Activated CD4-positive, alpha-beta T cell treated with anti-CD3 and anti-CD28 coated beads, Interleukin-2, amount 50 U/mL, for 4 hours (primary cell): ENCODE measurements around the gene SEL1L3.
A peak's percentile ranks its signal among the peaks of the same experiment; 100 is the strongest.
"Not testable (repeated sequence)": the region's sequence is repeated elsewhere in the genome, so short reads cannot be mapped to it uniquely, and the experiment has no call there.

Experiments
- DNase-seq, 2 experiments: peaks; one replicate each; pipeline ENCODE4 v3.0.0-alpha.2; 2020

Gene SEL1L3

DNA sequence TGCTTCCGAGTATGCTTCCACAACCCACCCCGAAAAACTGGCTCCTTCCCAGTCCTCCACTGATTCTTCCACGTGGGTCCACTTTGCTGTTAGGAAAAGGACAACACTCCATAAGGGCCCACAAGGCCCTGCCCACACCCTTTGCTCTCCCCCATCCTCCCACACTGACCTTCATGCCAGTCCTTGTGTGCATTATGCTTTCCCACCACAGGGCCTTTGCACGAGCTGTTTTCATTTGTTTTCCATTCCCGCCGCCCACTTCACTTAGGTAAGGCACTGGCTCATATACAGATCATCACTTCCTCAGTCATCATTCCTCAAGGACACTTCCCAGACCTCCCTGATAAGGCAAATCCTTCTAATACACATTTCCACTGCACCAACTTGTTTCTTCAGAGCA lies 16.8 kb upstream of the SEL1L3 start:
- no peak for DNase-seq

DNA sequence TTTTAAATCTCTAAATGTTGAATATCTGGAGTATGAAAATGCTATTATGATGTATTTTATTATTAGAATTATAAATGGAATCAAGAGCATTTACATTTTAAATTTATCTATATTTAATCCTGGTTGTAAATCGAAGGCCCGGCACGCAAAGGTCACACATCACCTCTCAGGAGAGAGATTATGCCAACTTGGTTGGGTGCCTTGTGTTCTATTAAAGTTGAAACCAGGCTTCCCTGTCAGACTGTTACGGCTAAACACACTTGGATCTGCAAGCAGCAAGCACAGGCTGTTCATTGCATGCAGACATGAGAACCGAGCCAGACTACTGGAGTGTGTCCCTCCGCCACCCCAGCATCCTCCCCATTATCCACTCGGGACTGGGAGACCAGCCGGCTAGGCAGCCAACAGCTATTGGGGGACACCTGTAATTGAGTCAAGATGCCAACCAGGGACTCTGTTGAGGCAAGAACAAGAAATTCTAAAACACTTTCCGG lies 16.4 kb upstream of the SEL1L3 start:
- DNase-seq, result no peak

DNA sequence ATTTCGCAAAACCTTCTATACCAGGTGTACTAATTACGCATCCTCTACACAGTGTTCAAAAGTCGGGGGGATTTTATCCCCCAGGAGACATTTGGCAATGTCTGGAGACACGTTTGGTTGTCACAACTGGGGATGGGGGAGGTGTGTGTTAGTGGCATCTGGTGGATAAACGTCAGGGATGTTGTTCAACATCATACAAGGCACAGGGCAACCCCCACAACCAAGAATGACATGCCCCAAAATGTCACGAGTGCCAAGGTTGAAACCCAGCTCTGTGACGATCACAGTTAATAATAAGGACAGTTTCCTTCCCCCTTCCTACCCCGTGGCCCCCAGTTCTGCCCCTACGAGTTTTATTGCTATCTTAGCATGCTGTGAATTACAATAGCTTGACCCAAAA lies 15.9 kb upstream of the SEL1L3 start:
- DNase-seq, result no peak

DNA sequence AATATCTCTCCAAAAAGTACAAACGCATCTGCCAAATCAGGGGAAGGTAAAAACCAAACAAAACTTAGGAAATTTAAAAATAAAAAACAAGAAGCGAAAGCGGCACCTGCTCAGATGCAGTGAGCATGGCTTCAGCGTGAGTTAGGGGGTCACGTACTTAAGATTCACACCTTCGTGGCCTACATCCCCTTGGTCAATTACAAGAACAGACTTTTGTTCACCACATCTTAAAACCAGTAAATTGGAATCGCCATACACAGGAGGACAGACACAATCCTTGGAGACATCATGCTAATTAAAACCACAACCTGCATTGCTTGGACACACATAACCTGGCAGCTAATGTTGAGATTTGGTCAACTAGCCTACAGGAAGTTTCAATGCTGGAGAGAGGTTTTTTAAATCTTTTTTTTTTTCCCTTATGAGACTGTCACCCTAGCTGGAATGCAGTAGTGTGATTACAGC lies 12.5 kb upstream of the SEL1L3 start:
- DNase-seq, result no peak

DNA sequence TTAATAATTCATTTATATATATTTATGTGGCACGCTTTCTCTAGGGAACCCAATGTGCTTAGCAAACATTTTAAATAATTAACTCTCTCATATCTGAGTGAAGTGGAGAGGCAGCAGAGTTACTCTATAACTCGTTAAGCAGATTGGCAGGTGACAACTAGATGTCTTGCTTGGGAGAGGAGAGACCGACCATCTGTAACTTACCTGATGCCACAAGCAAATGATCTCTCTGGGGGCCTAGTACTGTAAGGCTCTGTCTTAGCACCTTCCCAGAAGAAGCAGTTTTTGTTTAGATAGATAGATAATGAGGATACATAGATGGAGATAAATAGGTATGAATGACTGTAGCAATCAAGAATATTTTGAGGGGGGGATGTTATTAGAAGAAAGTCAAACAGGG lies 11.9 kb upstream of the SEL1L3 start:
- no peak for DNase-seq

DNA sequence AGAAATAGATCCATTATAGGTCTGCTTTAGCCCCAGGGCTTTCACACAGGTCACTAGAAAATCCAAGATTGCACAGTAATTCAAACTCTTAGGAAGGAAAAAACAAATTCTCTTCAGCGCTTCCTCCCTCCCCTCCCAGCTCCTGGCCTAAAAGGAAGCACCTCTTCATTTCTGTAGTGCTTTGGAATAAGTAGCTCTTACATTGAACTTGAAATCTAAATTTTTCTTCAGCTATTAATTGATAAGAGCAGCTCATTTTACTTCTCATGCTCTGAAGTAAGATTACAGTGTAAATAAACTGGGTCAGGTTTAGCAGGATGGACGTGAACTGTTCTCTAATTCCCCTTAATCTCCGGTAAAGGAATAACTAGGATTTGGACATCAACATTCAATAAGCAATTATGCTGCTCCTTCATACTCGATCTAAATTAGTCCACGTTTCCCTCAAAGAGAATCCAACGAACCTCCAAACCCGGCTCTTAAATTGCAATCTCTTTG lies 10.9 kb upstream of the SEL1L3 start:
- DNase-seq, result no peak

DNA sequence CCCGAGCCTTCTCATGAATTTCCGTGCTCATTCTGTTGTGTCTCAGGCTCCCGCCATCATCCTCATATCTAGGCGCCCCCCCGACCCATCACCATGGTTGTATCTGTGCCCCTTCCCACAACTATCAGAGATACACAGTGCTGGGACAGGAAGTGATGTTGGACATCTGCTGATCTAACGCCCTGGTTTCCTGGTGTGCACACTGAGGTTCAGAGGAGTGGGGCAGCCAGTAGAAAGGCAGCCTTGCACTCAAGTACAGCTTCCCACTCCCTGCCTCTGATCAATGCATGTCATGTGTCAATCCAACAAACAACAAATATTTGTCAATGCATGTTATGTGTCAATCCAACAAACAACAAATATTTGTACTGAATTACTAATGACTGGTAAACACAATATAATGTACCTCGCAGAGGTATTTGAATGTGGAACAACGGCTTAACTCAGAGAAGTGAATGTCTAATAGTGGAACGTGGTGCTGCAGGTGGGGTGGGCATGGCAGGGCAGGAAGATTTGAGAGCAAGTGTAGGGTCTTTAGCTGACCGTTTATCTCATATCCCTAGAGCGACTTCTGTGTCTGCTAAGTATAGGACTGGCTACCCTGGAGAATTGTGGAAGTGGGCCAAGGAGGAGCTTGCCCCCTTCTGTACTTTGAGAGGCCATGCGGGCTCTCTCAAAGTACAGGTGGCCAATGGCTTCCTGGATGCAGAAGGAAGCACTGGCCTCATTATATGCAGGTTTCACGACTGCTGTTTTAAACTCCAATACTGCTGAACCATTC lies 10.3 kb upstream of the SEL1L3 start:
- DNase-seq, result no peak

DNA sequence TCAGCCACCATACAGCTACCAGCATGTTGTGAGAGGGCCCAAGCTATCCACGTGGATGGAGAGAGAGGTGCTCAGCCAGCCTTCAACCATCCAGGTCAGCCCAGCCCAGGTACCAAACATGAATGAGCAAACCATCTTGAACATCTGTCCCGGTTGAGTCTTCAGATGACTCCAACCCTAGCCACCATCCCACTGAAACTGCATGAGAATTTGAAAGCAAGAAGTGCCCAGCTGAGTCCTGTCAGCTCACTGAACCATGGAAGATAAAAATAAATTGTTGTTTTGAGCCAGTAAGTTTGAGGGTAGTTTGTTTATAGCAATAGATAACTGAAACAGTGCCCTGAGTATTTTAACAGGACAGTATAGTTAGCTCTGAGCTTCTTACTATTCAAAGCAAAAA lies 7.3 kb upstream of the SEL1L3 start:
- no peak for DNase-seq

DNA sequence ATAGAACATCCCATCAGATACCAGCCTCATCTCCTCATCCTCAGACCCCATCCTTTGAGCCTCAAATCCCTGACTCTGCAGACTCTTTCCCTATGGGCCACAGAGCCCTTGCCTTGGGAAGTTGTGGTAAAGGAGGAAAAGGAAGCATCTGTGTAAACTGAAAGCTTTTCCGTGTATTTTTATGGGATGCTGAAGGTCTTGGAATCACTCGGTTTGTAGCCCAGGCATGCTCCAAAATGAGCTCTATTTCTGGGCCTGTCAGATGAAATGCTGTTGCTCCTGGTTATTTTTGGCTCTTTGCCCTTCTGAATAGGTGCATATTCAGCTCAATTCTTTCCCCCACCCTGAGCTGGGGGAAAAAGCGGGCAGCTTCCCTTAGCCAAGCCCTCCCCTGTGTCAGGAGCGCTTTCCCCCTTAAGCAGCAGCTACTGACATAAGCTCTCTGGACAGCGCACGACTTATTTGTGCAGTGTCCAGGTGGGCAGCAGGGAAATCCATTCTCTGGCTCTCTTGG lies 5.0 kb upstream of the SEL1L3 start:
- no peak for DNase-seq

DNA sequence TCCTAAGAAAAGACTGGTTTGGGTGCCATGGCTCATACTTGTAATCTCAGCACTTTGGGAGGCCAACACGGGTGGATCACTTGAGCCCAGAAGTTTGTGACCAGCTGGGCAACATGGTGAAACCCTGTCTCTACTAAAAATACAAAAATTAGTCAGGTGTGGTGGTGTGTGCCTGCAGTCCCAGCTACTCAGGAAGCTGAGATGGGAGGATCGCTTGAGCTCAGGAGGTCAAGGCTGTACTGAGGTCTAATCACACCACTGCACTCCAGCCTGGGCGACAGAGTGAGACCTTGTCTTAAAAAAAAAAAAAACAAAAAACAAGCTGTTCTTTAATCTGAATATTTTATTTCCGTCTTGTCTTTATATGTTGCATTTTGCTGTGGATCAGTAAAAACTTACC lies 3.6 kb upstream of the SEL1L3 start:
- DNase-seq, result not testable (repeated sequence)

DNA sequence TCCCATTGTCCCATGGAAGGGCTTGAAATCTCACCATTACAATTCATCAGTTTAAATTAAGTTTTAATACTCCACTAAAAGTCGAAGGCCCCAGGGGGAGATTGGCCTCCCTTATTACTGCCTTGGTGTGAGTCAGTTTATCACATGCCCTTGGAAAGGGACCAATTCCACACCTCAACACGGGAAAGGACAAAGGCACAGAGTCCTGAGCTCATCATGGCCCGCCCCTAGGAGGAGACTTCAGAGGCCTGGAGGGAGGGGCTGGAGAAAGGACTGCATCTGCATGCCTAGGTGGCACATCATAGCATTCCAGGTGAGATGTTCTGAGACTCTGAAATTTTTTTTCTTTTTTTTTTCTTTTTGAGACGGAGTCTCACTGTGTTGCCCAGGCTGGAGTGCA lies 2.8 kb upstream of the SEL1L3 start:
- DNase-seq, result no peak

DNA sequence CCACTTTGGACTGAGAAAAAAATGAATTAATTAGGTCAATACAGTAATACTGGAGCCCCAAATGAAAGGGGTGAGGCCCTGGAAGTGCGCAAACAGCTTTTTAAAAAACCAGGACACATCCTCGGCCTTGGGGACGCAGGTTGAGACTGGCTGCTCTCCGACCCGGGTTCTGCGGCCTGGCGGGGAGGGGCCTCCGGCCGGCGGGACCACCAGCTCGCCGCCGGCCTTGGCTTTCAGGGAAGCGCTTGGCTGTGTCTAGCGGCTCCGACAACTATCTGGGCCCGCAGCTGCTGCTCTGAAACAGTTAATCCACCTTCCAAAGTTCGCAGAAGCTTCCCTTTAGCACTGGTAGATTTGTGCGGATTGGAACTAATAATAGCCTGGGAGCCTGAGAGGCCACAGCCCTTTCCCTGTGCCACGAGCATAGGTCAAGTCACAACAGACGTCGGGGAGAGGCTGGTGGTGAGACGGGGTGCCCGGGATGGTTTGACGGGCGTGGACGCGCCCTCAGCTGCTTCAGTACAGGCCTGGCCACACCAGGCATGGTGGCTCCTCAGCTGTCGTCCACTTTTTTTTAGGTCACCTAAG lies 1.1 kb upstream of the SEL1L3 start:
- no peak for DNase-seq

DNA sequence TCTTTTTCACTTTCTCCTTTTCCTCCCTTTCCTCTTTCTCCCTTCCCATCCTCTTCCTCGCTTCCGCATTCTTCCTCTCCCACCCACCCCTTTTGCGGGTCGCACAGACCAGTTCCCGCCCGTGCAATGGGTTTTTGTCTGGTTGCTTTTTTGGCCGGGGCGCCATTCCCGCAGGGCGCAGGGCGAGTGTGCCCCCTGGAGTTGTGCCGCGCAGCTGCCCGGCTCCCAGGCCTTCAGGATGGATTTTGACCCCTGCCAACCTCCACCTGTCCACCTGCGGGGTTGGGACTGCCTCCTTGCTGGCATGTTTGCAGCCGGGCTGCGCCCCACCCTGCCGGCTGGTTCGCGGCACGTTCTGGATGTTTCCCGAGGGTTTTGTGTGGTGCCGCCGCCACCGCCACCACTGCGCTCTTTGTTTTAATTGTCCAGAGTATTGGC lies 578 bp upstream of the SEL1L3 start:
- no peak for DNase-seq

DNA sequence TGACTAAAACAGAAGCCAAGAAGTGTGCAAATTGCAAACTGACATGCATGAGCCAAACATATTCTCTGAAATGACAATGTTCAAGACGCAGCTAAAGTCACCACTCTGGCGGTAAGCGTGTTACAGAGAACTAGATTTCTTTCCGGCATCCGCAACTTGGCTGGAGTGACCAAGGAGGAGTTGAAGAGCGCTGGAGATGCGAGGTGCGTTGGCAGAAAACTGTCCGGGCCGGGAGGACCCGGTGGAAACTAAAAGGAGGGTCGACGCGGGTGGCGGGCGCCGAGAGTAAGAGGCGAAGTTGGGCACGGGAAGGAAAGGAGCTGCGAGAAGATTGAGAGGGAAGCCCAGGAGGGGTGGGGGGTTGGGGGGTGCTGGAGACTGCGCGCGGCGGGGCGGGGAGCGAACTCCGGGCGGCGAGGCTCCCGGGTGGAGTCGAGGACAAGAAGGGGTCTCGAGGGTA lies 807 bp downstream of the SEL1L3 start:
- DNase-seq, result peak in 1 of 2 experiments; percentile 14

DNA sequence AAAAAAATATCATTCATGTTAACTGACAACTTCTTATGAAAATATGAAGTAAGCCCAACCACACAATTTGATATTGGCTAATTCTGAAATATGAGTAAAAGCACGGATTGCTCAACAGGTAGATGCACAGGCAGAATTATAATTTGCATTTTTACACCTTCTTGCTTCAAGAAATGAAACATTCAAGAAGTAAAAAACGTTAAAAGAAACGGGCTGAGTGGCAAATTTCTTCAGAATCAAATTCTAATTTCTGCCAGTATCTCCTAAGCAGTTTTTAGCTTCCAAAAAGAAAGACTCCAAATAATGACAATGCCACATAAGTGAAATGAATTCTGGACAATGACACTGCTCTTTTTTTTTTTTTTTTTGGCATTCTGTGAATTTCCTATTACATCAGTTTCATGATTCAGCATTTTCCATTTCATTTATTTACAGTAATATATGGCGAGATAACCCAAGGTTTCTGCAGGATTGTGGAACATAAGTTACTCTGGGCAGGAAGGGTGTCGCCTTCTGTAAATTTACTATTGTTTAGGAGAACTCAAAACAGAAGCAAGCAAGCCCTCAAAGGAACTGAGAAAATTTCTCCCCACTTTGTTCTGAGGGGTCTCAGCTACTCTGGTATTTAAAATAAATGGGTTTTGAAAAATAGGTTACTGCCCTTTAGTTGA lies 1.4 kb downstream of the SEL1L3 start:
- no peak for DNase-seq

DNA sequence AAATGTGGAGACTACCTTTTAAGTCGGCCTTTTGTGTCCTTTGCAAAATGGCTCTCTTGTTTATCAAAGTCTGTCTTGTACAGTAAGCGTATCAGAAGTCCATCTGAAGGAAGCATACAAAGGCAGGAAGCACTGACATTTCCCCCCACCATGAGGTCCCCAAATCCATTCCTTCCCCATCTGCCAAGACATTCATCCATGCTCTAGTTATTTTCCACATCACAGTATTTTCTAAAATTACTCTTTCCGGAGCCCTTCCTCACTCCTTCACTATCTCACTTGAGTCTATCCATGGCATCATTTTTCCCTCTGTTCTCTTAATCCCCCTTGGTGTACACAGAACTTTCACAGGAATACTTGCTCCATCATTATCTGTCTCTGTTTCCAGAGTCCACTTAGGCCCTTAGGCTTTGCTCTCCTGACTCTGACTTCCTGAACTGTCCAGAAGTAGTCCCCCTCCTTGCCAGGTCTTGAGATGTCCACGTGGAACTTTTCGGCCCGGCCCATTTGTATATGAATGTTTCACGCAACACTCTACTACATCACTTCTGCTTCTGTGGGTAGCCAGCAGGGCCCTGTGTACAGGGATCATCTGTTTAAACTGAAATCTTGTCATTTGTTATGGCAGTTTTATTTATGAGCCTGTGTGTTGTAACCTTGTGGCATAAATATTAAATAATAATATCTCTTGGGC lies 2.1 kb downstream of the SEL1L3 start:
- no peak for DNase-seq

DNA sequence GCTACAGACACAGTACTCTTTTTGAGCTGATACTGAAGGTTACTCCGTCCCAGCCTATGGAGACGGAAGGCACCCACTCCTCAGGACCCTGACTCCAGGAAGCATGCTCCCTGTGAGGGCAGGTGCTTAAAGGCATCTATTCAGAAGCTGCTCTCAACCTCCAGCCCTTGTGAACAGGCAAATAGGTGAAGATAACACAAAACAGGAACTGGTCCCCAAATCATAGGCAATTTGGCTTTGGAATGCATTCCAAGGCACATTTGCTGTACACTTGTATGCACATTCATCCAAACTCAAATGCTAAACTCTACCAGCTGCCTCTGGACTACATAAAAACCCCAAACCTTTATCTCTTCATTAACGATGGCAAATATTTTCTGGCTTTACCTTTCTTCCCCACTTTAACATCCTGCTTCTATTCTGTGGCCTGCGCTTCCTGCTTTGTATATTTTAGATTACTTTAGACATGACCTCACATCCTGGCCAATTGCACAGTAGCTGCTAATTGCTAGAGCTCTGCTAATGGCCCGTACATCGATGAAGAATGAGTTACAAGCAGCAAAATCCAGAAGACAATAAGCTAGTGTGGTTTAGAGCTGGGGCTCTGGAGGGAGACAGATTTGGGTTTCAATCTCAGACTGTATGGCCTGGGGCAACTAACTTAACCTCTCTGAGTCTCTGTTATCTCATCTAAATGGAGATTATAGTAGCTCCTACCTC lies 3.2 kb downstream of the SEL1L3 start:
- DNase-seq, result peak in 1 of 2 experiments; percentile 4

DNA sequence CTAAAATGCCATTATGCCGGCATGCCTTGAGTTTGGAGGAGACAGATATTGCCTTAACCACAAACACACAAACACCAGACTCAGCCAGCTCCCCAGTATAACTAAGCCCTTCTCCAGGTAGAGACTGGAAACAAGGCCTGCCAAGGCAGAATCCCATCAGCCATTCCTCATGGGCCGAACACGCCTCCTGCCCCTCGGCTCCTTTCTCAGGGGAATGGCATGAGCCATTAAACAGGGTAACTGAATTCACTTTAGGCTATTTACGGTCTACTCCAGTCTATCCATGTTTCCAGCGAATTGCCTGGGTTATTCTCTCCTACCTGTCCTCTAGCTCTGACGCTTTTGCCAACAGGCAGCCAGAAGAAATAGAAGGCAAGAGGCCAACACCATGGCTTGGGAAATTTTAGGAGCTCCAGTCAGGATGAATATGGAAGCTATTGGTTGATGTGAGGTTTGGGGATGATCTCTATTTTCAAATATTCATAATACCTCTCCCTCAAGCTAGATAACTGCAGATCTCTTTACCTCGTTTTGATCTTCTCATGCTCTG lies 4.9 kb downstream of the SEL1L3 start:
- DNase-seq, result no peak

DNA sequence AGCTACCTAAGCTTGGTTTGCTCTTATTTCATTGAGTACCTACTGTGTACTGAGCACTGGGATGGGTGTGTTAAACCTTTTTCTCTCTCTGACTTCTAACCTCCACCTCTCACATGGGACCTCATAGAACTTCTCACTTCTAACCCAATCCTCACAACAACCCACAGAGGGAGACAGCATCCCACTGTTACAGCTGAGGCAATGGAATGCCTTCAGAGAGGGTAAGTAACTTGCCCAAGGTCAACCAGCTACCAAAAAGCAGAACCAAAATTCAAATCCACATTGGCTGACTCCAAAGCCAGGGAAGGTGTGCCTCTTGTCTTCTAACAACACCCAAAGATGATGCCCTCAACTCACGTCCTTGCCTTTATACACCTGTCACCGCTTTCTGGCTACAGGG lies 5.4 kb downstream of the SEL1L3 start:
- no peak for DNase-seq

DNA sequence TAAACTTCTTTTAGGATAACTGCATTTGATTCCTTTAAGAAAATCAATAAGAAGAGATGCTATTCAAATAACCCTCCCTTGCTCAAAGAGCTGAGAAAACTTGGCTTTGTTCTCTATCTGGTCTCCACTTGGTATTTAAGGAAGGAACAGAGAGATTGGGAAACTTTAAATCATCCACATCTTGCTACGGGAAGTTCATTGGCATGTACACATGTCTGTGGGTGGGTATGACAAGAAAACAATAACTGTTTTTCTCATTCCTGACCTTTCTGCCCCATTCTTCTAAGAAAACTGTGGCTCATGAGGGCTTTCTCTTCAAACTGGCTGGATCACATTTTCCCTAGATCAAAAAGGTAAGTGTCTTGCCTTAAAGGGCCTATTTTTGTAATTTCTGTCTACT lies 6.0 kb downstream of the SEL1L3 start:
- DNase-seq, result no peak

DNA sequence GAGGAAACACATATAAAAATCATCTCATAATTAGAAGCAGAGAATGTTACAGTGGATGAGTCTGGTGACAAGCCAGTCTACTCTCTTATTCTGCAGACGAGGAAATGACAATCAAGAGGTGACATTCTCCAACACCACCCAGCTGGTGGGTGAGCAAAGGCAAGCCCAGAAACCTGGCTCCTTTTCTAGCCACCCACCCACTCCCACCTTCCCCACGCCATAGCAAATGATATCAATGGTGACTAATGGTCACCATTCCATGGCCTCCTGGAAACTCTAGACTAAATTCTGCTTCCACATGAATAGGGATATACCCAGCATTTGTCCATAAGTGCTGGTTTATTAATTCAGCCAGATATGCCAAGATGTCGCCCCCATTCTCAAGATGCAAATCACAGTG lies 10.7 kb downstream of the SEL1L3 start:
- no peak for DNase-seq

DNA sequence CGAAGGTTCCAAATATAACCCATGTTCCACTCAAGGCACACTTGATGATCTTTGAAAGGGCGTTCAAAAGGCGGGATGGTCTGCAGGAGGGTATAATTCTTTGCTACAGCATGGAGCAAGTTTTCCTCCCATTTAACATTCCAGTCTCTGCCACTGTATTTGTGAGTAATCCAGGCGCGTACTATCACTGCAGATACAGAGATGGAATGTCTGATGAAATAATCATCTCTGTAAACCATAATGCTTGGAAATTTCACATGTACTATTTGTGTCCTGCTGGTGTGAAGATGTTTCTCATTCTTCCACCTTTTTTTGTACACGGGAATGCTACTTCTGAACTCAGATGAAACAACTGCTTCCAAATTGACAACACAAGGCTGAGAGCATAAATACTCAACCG lies 15.5 kb downstream of the SEL1L3 start:
- DNase-seq, result no peak
